ENCODE data around the gene ACSF2.

Gene ACSF2, protein sequence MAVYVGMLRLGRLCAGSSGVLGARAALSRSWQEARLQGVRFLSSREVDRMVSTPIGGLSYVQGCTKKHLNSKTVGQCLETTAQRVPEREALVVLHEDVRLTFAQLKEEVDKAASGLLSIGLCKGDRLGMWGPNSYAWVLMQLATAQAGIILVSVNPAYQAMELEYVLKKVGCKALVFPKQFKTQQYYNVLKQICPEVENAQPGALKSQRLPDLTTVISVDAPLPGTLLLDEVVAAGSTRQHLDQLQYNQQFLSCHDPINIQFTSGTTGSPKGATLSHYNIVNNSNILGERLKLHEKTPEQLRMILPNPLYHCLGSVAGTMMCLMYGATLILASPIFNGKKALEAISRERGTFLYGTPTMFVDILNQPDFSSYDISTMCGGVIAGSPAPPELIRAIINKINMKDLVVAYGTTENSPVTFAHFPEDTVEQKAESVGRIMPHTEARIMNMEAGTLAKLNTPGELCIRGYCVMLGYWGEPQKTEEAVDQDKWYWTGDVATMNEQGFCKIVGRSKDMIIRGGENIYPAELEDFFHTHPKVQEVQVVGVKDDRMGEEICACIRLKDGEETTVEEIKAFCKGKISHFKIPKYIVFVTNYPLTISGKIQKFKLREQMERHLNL

DNA sequence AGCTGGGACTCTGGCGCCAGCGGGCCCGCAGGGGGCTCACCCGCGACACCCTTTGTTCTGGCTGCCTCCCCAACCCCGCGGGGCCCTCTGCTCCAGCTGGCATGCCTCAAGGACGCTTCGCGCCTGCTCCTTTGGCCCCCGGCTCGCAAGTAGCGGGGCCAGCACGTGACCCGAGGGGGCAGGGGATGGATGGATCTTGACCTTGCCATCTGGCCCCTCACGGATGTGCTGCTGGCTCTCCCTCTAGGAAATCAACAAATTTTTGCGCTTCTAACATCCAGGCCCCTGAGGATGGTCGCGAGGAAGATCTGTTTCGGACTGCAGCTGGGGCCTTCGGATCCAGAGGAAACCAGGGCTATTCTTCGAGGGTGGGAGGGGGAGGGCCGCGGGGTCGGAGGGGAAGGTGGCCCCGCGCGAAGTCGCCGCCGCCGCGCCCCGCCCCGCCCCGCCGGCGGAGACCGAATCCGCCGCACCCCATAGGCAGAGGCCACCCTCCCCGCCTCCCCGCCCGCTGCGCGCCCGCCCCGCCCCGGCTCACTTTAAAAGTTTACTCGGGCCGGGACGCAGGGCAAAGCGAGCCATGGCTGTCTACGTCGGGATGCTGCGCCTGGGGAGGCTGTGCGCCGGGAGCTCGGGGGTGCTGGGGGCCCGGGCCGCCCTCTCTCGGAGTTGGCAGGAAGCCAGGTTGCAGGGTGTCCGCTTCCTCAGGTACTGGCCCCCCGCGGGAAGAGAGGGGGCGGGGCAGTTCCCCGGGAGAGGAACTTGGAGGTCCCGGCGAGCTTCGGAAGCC, at the start of gene ACSF2:
Gene ACSF2, plus strand, starts transcription at position 537 of the 790 bp plus-strand sequence. Its CDS starts 44 bp downstream, at position 581.
- TF ChIP-seq, protein P1, sequence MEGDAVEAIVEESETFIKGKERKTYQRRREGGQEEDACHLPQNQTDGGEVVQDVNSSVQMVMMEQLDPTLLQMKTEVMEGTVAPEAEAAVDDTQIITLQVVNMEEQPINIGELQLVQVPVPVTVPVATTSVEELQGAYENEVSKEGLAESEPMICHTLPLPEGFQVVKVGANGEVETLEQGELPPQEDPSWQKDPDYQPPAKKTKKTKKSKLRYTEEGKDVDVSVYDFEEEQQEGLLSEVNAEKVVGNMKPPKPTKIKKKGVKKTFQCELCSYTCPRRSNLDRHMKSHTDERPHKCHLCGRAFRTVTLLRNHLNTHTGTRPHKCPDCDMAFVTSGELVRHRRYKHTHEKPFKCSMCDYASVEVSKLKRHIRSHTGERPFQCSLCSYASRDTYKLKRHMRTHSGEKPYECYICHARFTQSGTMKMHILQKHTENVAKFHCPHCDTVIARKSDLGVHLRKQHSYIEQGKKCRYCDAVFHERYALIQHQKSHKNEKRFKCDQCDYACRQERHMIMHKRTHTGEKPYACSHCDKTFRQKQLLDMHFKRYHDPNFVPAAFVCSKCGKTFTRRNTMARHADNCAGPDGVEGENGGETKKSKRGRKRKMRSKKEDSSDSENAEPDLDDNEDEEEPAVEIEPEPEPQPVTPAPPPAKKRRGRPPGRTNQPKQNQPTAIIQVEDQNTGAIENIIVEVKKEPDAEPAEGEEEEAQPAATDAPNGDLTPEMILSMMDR (IDR thresholded peaks at IDR 0.05; ENCODE audit: unreplicated experiment in 3 of 3), result no peak
- Mint-ChIP-seq H3K9me3 (peaks cover 2% of the 10 kb centered on the region), H3K36me3 (ENCODE audit: low read depth) (no peaks in the 10 kb centered on the region), H3K27me3 (ENCODE audit: low read depth) (peaks cover 4% of the 10 kb centered on the region), H3K4me1 (peaks cover 54% of the 10 kb centered on the region), H3K27ac (peak within 1 kb of the TSS; percentile 85 to 97 (median 91)), H3K4me3 (peak within 1 kb of the TSS; percentile 85 to 93 (median 92))

DNA sequence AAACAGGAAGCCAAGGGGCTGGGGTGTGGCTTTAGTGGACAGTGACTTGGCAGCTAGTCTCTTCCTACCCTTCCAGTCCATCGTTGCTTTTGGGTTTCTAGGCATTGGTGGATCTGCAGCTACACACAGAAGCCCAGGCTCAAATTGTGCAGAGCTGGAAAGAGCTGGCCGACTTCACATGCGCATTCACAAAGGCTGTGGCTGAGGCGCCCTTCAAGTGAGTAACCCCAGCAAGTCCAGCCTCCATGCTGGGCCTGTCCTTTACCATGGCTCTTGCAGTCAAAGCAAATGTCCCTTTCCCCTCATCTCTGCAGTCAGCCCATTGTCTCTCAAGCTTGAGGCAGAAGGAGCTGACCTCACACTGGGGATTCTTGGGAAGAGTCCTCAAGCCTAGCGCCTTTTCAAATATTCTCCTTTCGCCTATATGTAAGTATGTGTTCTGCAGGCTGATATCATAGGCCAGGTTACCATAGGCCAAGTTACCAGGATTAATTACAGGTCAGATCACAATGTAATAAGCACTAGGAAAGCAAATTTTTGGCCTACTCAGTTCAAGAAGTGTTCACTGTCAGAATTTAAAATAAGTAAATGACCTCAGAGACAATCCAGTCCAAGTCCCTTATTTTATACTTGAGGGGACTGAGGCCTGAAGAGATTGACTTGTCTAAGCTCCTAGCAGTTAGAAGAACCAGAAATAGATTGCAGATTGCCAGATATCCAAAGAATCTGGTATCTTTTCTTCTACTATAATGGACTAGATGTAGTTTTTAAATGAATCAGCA, 46.5 kb upstream of the ACSF2 start:
- Mint-ChIP-seq H3K4me1 (no peaks in the 10 kb centered on the region), H3K36me3 (ENCODE audit: low read depth) (peaks cover 29% of the 10 kb centered on the region), H3K27me3 (ENCODE audit: low read depth) (no peaks in the 10 kb centered on the region), H3K9me3 (no peaks in the 10 kb centered on the region), H3K4me3 (no peak overlapping the region), H3K27ac (no peak overlapping the region)
- TF ChIP-seq, protein P1 (IDR thresholded peaks at IDR 0.05; ENCODE audit: unreplicated experiment in 3 of 3), result no peak

DNA sequence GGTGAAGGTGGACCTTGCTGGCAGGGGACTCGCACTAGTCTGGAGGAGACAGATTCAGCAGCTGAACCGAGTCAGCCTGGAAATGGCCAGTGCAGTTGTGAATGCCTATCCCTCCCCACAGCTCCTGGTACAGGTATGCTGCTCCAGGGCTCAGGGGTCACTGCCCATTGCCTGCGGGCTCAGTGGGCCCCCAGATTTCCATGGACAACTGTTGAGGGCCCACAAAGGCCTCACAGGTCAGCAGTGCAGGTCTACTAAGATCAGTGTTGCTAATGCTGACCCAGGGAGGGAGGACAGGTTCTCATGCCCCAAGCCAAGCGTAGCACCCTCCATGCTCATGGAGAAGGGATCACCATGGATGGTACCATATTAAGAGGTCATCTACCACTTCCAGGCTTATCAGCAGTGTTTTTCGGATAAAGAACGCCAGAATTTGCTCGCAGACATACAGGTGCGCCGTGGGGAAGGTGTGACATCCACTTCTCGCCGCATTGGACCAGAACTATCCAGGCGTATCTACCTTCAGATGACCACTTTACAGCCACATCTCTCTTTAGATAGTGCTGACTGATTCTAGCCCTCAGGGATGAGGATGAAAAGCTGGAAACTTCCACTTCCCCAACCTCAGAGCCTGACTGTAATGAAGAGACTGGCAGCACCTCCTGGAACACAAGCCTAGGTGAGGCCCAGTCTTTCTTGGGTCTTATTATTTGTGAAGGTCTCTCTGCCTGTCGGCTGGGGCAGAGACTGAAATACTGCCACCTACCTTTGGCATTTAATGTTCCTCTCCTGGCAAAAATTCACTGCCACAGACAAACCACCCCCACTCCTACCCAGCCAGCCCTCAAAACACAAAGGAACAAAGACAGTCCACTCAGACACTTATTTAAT, 45.4 kb upstream of the ACSF2 start:
- Mint-ChIP-seq H3K27me3 (ENCODE audit: low read depth) (no peaks in the 10 kb centered on the region), H3K36me3 (ENCODE audit: low read depth) (peaks cover 39% of the 10 kb centered on the region), H3K4me1 (no peaks in the 10 kb centered on the region), H3K4me3 (no peak overlapping the region), H3K27ac (no peak overlapping the region), H3K9me3 (no peaks in the 10 kb centered on the region)
- TF ChIP-seq, protein P1 (IDR thresholded peaks at IDR 0.05; ENCODE audit: unreplicated experiment in 3 of 3), result no peak

DNA sequence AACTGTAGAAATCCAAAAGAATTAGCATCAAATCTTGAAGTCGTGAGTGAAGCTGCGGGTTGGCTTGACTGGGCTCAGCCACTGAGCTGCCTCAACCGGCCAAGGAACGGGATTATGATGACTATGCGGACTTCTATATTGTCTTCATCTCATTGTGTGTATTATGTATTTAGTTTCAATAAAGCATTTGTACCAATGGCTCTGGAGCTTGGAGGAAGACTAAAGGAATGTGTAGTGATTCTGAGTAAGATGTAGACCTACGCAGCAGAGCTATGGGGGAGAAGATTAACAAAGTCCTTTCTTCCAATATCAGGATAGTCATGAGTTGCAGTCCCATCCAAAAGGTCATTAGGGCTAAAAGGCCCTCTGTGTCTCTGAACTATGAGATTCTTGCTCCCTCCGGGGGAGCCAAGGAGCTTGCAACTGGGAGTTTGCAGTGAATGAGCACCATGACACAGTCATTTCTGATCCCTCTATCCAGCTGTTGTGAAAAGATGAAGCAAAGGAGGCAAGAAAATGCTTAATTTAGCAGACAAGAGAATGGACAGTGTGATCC, 44.7 kb upstream of the ACSF2 start:
- Mint-ChIP-seq H3K27ac (no peak overlapping the region), H3K36me3 (ENCODE audit: low read depth) (peaks cover 42% of the 10 kb centered on the region), H3K4me3 (no peak overlapping the region), H3K27me3 (ENCODE audit: low read depth) (no peaks in the 10 kb centered on the region), H3K9me3 (no peaks in the 10 kb centered on the region), H3K4me1 (no peaks in the 10 kb centered on the region)
- TF ChIP-seq, protein P1 (IDR thresholded peaks at IDR 0.05; ENCODE audit: unreplicated experiment in 3 of 3), result no peak
